ENCODE measurements around the gene OR2V1. TPM values are rescaled to one million over a fixed set of nuclear protein-coding genes. Genes with fewer than 3 reads are reported as not detected.
"Not testable (repeated sequence)": the region's sequence is repeated elsewhere in the genome, so short reads cannot be mapped to it uniquely, and the experiment has no call there.

OR2V1 gene
- total RNA-seq, 8 experiments from 2014 or later, result 0.29 to 0.49 (median 0.33) TPM; not detected in 5

GRCh38 chr5:181101030-181101641, 29.8 kb downstream of the OR2V1 start:
- in situ Hi-C loops (cut with MboI; ENCODE audit: low pct_unique_long_range_greater_than_20kb in 2 of 9, low sequenced_read_pairs in 9 of 9, unreplicated experiment in 9 of 9); H3K4me3 ChIP-seq; H3K4me1 ChIP-seq (replicated peaks in 1 of 2); H3K27ac ChIP-seq: not testable (repeated sequence)
- ATAC-seq (replicated peaks in 6 of 8), result peak in 4 of 8 experiments; percentile 6 to 46 (median 40)
- WGBS, 10 experiments, result no CpG with 5 or more reads among the region's 54 CpGs

DNA sequence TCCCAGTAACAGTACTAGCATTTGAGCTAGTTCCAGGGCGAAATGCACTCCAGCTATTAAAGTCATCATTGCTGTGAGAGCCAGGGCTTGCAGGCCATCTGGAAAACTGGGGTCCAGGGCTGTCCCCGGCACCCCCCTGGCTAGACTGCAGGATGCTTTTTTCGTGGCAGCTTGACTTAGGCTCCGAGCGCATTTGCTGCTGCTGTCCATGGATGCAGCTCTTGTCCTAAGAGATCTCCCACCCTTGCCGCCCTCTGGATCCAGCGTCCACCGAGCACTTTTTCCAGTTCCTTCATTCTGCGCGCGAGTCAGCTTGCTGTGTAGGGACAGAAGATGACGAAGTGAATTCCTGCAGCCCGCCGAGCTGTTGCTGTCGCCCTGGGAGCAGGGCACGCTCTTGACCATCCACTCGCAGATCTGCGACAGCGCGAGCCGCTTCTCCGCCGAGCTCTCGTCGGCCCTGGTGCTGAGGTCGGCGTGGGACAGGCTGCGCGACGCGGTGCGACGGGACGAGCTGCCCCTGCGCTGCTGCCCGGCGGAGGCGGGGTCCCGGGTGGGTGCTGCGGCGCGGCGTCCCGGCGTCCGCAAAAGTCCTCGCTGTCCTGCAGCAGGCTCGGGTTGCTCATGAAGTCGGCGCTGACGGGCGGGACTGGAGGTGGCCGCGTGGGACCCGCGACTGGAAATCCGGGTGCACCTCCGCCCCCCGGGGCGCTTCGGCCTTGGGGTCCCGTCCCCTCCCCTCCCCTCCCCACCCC, 30.7 kb downstream of the OR2V1 start:
- peak in 2 of 8 experiments; percentile 22 to 31 for ATAC-seq (replicated peaks in 6 of 8)
- WGBS, 10 experiments, result 0 to 80% (median 2%) methylated on average over 1 to 10 of the region's 62 CpGs; no CpG with 5 or more reads in 3 of the 10 experiments
- in situ Hi-C loops (cut with MboI; ENCODE audit: low pct_unique_long_range_greater_than_20kb in 2 of 9, low sequenced_read_pairs in 9 of 9, unreplicated experiment in 9 of 9), result no loop called here
- Histone ChIP-seq H3K4me3 (peak overlapping the region in 2 of 5 donors; percentile 13 to 15), H3K4me1 (replicated peaks in 1 of 2) (no peaks in the 10 kb centered on the region), H3K27ac (no peak overlapping the region)

DNA sequence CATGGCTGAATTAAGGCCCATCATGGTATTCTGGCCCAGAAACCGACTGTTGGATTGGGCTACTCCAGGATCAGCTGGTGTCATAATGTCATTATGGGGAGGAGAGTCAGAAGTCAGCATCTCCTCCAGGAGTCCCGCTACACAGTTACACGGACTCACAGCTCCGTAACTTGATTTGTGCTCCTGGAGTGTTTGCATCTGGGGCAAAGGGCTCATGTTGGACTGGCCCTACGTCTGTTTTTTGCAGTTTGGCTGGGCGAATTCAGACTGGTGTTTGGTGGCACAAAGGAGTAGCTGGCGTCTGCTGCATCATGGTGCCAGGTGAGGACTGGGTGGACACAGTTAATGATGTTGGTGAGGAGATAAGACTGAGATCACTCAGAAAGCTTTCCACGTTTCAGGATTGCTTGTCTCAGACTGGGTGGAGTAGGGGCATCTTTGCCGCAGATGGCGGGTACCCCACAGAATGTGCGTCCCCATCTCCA, 31.3 kb downstream of the OR2V1 start:
- in situ Hi-C loops (cut with MboI; ENCODE audit: low pct_unique_long_range_greater_than_20kb in 2 of 9, low sequenced_read_pairs in 9 of 9, unreplicated experiment in 9 of 9), result no loop called here
- WGBS, 10 experiments, result 0 to 100% (median 34%) methylated on average over 1 to 7 of the region's 11 CpGs; no CpG with 5 or more reads in 2 of the 10 experiments
- H3K4me3 ChIP-seq, result no peak overlapping the region

DNA sequence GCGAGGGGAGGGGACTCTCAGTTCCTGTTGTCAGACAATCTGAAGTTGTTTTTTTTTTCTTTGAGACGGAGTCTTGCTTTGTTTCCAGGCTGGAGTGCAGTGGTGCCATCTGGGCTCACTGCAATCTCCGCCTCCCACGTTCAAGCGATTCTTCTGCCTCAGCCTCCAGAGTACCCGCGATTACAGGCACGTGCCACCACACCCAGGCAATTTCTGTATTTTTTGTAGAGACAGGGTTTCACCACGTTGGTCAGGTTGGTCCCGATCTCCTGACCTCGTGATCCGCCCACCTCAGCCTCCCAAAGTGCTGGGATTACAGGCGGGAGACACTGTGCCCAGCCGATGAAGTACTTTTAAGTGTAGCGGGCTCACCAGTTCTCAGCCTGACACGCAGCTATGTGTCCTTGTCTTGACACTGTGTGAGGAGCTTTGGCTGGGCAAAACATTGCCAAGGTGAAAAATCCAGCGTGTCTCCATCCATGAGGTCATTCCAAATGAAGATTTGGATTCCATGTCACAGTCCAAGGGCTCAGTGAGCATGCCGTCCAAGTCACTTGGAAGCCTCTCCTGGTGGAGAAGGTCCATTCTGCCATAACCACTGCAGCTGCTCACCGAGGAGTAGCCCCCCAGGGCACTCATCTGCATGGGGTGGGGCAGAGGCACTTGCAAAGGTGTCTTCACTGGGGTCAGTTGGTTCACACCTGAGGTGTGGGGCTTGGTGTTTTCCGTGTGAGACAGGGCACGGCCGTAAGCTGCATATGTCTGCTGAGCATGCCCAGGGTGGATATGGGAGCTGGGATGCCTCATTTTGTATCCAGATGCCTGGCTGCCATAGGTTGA, 32.0 kb downstream of the OR2V1 start:
- no peak for ATAC-seq (replicated peaks in 6 of 8)
- no peak overlapping the region for H3K27ac ChIP-seq
- in situ Hi-C loops (cut with MboI; ENCODE audit: low pct_unique_long_range_greater_than_20kb in 2 of 9, low sequenced_read_pairs in 9 of 9, unreplicated experiment in 9 of 9), result no loop called here
- H3K4me3 ChIP-seq, result no peak overlapping the region
- WGBS, 10 experiments, result 0 to 30% (median 16%) methylated on average over 2 to 13 of the region's 22 CpGs; no CpG with 5 or more reads in 4 of the 10 experiments
- H3K4me1 ChIP-seq (replicated peaks in 1 of 2), result no peaks in the 10 kb centered on the region

More for the DNA sequence above, 31.3 kb downstream of the OR2V1 start:
- Histone ChIP-seq H3K4me1 (replicated peaks in 1 of 2) (no peaks in the 10 kb centered on the region), H3K27ac (no peak overlapping the region)
- no peak for ATAC-seq (replicated peaks in 6 of 8)

GRCh38 chr5:181097759-181098491, 33.0 kb downstream of the OR2V1 start:
- in situ Hi-C loops (cut with MboI; ENCODE audit: low pct_unique_long_range_greater_than_20kb in 2 of 9, low sequenced_read_pairs in 9 of 9, unreplicated experiment in 9 of 9); H3K27ac ChIP-seq; H3K4me1 ChIP-seq (replicated peaks in 1 of 2); H3K4me3 ChIP-seq: not testable (repeated sequence)
- ATAC-seq (replicated peaks in 6 of 8), result peak in 3 of 8 experiments; percentile 4 to 33 (median 6)
- no CpG with 5 or more reads among the region's 56 CpGs for WGBS, 10 experiments

- H3K4me3 ChIP-seq; ATAC-seq (replicated peaks in 6 of 8); H3K4me1 ChIP-seq (replicated peaks in 1 of 2); in situ Hi-C loops (cut with MboI; ENCODE audit: low pct_unique_long_range_greater_than_20kb in 2 of 9, low sequenced_read_pairs in 9 of 9, unreplicated experiment in 9 of 9); H3K27ac ChIP-seq: not testable (repeated sequence)
- WGBS, 10 experiments, result no CpG with 5 or more reads among the region's 26 CpGs
These were observed 33.6 kb downstream of the OR2V1 start for GRCh38 chr5:181097383-181097753.

GRCh38 chr5:181096721-181097382, 34.1 kb downstream of the OR2V1 start:
- H3K4me3 ChIP-seq; H3K4me1 ChIP-seq (replicated peaks in 1 of 2); H3K27ac ChIP-seq; in situ Hi-C loops (cut with MboI; ENCODE audit: low pct_unique_long_range_greater_than_20kb in 2 of 9, low sequenced_read_pairs in 9 of 9, unreplicated experiment in 9 of 9): not testable (repeated sequence)
- ATAC-seq (replicated peaks in 6 of 8), result peak in 3 of 8 experiments; percentile 62 to 71 (median 66)
- WGBS, 10 experiments, result no CpG with 5 or more reads among the region's 26 CpGs

DNA sequence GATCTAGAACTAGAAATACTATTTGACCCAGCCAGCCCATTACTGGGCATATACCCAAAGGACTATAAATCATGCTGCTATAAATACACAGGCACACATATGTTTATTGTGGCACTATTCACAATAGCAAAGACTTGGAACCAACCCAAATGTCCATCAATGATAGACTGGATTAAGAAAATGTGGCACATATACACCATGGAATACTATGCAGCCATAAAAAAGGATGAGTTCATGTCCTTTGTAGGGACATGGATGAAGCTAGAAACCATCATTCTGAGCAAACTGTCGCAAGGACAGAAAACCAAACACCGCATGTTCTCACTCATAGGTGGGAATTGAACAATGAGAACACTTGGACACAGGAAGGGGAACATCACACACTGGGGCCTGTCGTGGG, 35.8 kb downstream of the OR2V1 start:
- H3K4me1 ChIP-seq (replicated peaks in 1 of 2); in situ Hi-C loops (cut with MboI; ENCODE audit: low pct_unique_long_range_greater_than_20kb in 2 of 9, low sequenced_read_pairs in 9 of 9, unreplicated experiment in 9 of 9); ATAC-seq (replicated peaks in 6 of 8); H3K27ac ChIP-seq; H3K4me3 ChIP-seq: not testable (repeated sequence)
- no CpG with 5 or more reads among the region's 3 CpGs for WGBS, 10 experiments

DNA sequence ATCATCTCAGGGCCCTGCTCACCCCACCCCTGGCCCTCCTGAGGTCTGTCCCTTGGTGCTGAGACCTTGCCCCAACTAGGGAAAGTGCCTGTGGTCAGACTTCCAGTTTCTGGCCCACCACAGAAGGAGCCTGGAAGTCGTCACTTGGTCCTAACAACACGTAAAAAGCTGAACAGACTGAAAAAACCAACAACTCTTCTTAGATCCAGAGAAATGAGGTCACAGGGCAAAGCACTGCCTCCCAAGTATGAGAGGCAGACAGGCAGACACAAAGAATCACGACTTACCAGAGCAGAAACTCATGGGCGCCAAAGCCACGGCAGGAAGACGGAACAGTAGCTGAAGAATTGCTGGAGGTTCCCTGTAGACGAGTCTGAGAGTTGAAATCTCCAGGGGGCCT, 38.5 kb downstream of the OR2V1 start:
- in situ Hi-C loops (cut with MboI; ENCODE audit: low pct_unique_long_range_greater_than_20kb in 2 of 9, low sequenced_read_pairs in 9 of 9, unreplicated experiment in 9 of 9), result no loop called here
- no peak overlapping the region for H3K4me3 ChIP-seq
- ATAC-seq (replicated peaks in 6 of 8), result no peak
- H3K27ac ChIP-seq, result no peak overlapping the region
- WGBS, 10 experiments, result 33 to 85% (median 60%) methylated on average over 1 to 5 of the region's 7 CpGs; no CpG with 5 or more reads in 4 of the 10 experiments
- H3K4me1 ChIP-seq (replicated peaks in 1 of 2), result no peaks in the 10 kb centered on the region

DNA sequence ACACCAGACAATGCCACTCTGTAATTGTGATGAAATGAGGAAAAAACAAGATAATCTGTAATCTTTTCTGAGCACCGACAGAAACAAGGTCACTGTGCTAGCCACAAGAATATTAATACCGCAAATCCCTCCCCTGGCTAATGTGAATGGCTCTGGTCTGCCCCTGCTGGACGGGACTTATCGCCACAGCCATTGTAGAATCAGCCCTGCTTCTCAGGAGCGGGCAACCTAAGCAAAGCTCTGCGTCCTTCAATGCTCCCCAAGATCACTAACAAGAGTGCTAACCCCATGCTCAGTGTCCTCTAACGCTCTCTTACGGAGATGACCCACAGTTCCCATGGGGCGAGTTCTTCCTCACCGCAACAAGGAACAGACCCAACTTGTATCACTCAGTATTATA, 42.7 kb downstream of the OR2V1 start:
- Histone ChIP-seq H3K4me3 (no peak overlapping the region), H3K27ac (no peak overlapping the region), H3K4me1 (replicated peaks in 1 of 2) (no peaks in the 10 kb centered on the region)
- in situ Hi-C loops (cut with MboI; ENCODE audit: low pct_unique_long_range_greater_than_20kb in 2 of 9, low sequenced_read_pairs in 9 of 9, unreplicated experiment in 9 of 9), result no loop called here
- ATAC-seq (replicated peaks in 6 of 8), result no peak
- 0 to 58% (median 46%) methylated on average over 2 to 8 of the region's 10 CpGs; no CpG with 5 or more reads in 5 of the 10 experiments for WGBS, 10 experiments

GRCh38 chr5:181087309-181087708, 43.7 kb downstream of the OR2V1 start:
- WGBS, 10 experiments, result 11 to 100% (median 75%) methylated on average over 1 to 8 of the region's 10 CpGs; no CpG with 5 or more reads in 1 of the 10 experiments
- Histone ChIP-seq H3K27ac (no peak overlapping the region), H3K4me3 (no peak overlapping the region), H3K4me1 (replicated peaks in 1 of 2) (no peaks in the 10 kb centered on the region)
- no peak for ATAC-seq (replicated peaks in 6 of 8)
- in situ Hi-C loops (cut with MboI; ENCODE audit: low pct_unique_long_range_greater_than_20kb in 2 of 9, low sequenced_read_pairs in 9 of 9, unreplicated experiment in 9 of 9), result no loop called here

- Histone ChIP-seq H3K4me1 (replicated peaks in 1 of 2) (no peaks in the 10 kb centered on the region), H3K4me3 (no peak overlapping the region), H3K27ac (no peak overlapping the region)
- no peak for ATAC-seq (replicated peaks in 6 of 8)
- 6 to 52% (median 37%) methylated on average over 2 to 6 of the region's 7 CpGs; no CpG with 5 or more reads in 4 of the 10 experiments for WGBS, 10 experiments
- in situ Hi-C loops (cut with MboI; ENCODE audit: low pct_unique_long_range_greater_than_20kb in 2 of 9, low sequenced_read_pairs in 9 of 9, unreplicated experiment in 9 of 9), result no loop called here
These were observed 44.1 kb downstream of the OR2V1 start for GRCh38 chr5:181086884-181087205.

All from motor neuron (in vitro differentiated cells).